HEK293 (cell line): Measurements from ENCODE around the gene TBX15.

Source experiments
- TF ChIP-seq, protein P1 (sequence below): fragments of 450-650 bp; formaldehyde crosslinking; IDR thresholded peaks from 2 replicates; pipeline ENCODE4 v1.5.1; 2016; ENCODE audit warnings: missing biosample characterization, missing genetic modification characterization
- TF ChIP-seq, protein P2 (sequence below): fragments of 450-650 bp; formaldehyde crosslinking; IDR thresholded peaks from 2 replicates; pipeline ENCODE4 v1.5.1; 2016; ENCODE audit warnings: missing biosample characterization, missing genetic modification characterization

DNA sequence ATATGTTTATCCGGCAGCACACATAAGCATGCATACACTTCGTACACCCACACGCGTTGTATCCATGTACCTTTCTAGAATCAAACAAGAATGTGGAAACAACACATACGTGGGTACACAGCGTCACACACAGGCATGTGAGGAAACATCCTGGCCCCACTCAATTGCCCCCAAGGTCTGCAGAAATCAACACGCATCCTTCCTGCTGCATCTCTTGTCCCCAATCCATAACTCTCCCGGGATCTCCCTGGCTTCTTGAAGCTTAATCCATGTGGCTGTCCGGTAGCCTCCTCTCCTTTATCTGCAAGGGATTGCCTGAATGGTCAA lies 5.5 kb upstream of the TBX15 start:
- TF ChIP-seq, protein P1, sequence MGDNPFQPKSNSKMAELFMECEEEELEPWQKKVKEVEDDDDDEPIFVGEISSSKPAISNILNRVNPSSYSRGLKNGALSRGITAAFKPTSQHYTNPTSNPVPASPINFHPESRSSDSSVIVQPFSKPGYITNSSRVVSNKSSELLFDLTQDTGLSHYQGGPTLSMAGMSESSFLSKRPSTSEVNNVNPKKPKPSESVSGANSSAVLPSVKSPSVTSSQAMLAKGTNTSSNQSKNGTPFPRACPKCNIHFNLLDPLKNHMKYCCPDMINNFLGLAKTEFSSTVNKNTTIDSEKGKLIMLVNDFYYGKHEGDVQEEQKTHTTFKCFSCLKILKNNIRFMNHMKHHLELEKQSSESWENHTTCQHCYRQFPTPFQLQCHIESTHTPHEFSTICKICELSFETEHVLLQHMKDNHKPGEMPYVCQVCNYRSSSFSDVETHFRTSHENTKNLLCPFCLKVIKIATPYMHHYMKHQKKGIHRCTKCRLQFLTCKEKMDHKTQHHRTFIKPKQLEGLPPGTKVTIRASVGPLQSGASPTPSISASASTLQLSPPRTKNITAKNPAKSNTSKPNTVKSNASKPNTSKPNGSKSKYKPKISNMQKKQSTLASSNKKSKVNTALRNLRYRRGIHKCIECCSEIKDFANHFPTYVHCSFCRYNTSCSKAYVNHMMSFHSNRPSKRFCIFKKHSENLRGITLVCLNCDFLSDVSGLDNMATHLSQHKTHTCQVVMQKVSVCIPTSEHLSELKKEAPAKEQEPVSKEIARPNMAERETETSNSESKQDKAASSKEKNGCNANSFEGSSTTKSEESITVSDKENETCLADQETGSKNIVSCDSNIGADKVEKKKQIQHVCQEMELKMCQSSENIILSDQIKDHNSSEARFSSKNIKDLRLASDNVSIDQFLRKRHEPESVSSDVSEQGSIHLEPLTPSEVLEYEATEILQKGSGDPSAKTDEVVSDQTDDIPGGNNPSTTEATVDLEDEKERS: no peak
- TF ChIP-seq, protein P2, sequence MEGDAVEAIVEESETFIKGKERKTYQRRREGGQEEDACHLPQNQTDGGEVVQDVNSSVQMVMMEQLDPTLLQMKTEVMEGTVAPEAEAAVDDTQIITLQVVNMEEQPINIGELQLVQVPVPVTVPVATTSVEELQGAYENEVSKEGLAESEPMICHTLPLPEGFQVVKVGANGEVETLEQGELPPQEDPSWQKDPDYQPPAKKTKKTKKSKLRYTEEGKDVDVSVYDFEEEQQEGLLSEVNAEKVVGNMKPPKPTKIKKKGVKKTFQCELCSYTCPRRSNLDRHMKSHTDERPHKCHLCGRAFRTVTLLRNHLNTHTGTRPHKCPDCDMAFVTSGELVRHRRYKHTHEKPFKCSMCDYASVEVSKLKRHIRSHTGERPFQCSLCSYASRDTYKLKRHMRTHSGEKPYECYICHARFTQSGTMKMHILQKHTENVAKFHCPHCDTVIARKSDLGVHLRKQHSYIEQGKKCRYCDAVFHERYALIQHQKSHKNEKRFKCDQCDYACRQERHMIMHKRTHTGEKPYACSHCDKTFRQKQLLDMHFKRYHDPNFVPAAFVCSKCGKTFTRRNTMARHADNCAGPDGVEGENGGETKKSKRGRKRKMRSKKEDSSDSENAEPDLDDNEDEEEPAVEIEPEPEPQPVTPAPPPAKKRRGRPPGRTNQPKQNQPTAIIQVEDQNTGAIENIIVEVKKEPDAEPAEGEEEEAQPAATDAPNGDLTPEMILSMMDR: no peak
